CD14-positive monocyte (primary cell): Measurements from ENCODE around the gene CCN6. TPM values are rescaled to one million over a fixed set of nuclear protein-coding genes. Genes with fewer than 3 reads are reported as not detected.

ENCODE experiments used
- DNase-seq, 3 donors: peaks; one replicate each; pipeline ENCODE4 v3.0.0-alpha.2; 2011 to 2022
- H2AFZ ChIP-seq: 2 replicates; pipeline ENCODE4 v1.6.0; 2012; ENCODE audit warnings: mild to moderate bottlenecking, low read depth, low read length, inconsistent platforms; ENCODE audit not compliant: insufficient read depth, poor library complexity, severe bottlenecking
- H3K27ac ChIP-seq, 2 donors: 1 replicate in 1 of 2; 2 replicates in 1 of 2; pipeline ENCODE4 v1.5.1; 2012 to 2013; ENCODE audit warnings: low read length in 2 of 2, control low read depth in 1 of 2, inconsistent platforms in 1 of 2, low read depth in 1 of 2, mild to moderate bottlenecking in 1 of 2
- H3K27me3 ChIP-seq, 2 donors: one replicate each; pipeline versions ENCODE4 v1.6.0 to v1.6.1; 2011 to 2013; ENCODE audit warnings: low read length in 2 of 2; ENCODE audit not compliant: control insufficient read depth in 2 of 2, insufficient read depth in 2 of 2
- H3K36me3 ChIP-seq, 2 donors: replicated peaks in 1 of 2; 1 replicate in 1 of 2; 2 replicates in 1 of 2; pipeline versions ENCODE4 v1.5.1 to v1.6.1; 2012 to 2013; ENCODE audit warnings: low read length in 2 of 2, control low read depth in 1 of 2, inconsistent platforms in 1 of 2, mild to moderate bottlenecking in 1 of 2; ENCODE audit not compliant: insufficient read depth in 2 of 2, control insufficient read depth in 1 of 2
- H3K4me1 ChIP-seq, 2 donors: 1 replicate in 1 of 2; 2 replicates in 1 of 2; pipeline versions ENCODE4 v1.5.1 to v1.6.1; 2012 to 2013; ENCODE audit warnings: low read length in 2 of 2, control low read depth in 1 of 2, inconsistent platforms in 1 of 2, mild to moderate bottlenecking in 1 of 2, moderate library complexity in 1 of 2; ENCODE audit not compliant: insufficient read depth in 2 of 2, control insufficient read depth in 1 of 2
- H3K4me2 ChIP-seq: replicated peaks from 2 replicates; pipeline ENCODE3; 2012; ENCODE audit warnings: low read length, moderate library complexity, mild to moderate bottlenecking; ENCODE audit not compliant: poor library complexity, severe bottlenecking; ENCODE audit errors: extremely low read depth
- H3K4me3 ChIP-seq, 3 experiments: fragments of 200-600 bp in 1 of 3; sonication (generic) in 1 of 3; replicated peaks in 1 of 3; 1 replicate in 2 of 3; 2 replicates in 1 of 3; pipeline ENCODE4 v1.5.1; 2011 to 2013; ENCODE audit warnings: low read length in 3 of 3, mild to moderate bottlenecking in 3 of 3, control low read depth in 2 of 3, low read depth in 2 of 3, inconsistent platforms in 1 of 3, moderate library complexity in 1 of 3
- H3K79me2 ChIP-seq: 2 replicates; pipeline ENCODE4 v1.6.0; 2012; ENCODE audit warnings: mild to moderate bottlenecking, control low read depth, inconsistent platforms, low read length, moderate library complexity; ENCODE audit not compliant: insufficient read depth
- H3K9ac ChIP-seq: 2 replicates; pipeline ENCODE4 v1.6.0; 2017; ENCODE audit warnings: low read length, mild to moderate bottlenecking; ENCODE audit not compliant: insufficient read depth, poor library complexity, severe bottlenecking
- H3K9me3 ChIP-seq, 2 donors: replicated peaks in 1 of 2; 1 replicate in 1 of 2; 2 replicates in 1 of 2; pipeline versions ENCODE4 v1.5.1 to v1.6.1; 2012 to 2013; ENCODE audit warnings: low read length in 2 of 2, control low read depth in 1 of 2; ENCODE audit not compliant: control insufficient read depth in 1 of 2, insufficient read depth in 1 of 2
- H4K20me1 ChIP-seq: 2 replicates; pipeline ENCODE4 v1.6.0; 2012; ENCODE audit warnings: mild to moderate bottlenecking, low read length, control low read depth, moderate library complexity; ENCODE audit not compliant: insufficient read depth
- H3K27ac Mint-ChIP-seq, 7 donors: one replicate each; pipeline ENCODE4 v1.8.0; 2020; ENCODE audit warnings: mild to moderate bottlenecking in 7 of 7, mixed read lengths in 7 of 7, moderate library complexity in 6 of 7, inconsistent platforms in 2 of 7
- H3K27me3 Mint-ChIP-seq, 3 donors: one replicate each; pipeline ENCODE4 v1.8.0; 2021 to 2022; ENCODE audit warnings: low read depth in 3 of 3, mild to moderate bottlenecking in 3 of 3, mixed read lengths in 3 of 3, moderate library complexity in 3 of 3, inconsistent platforms in 1 of 3
- H3K36me3 Mint-ChIP-seq, 2 donors: one replicate each; pipeline ENCODE4 v1.8.0; 2020; ENCODE audit warnings: mixed read lengths in 2 of 2, inconsistent platforms in 1 of 2, mild to moderate bottlenecking in 1 of 2
- H3K4me1 Mint-ChIP-seq: one replicate; pipeline ENCODE4 v1.8.0; 2020; ENCODE audit warnings: mild to moderate bottlenecking, mixed read lengths
- H3K4me3 Mint-ChIP-seq, 2 donors: one replicate each; pipeline ENCODE4 v1.8.0; 2020; ENCODE audit warnings: mild to moderate bottlenecking in 2 of 2, mixed read lengths in 2 of 2, moderate library complexity in 1 of 2
- H3K9me3 Mint-ChIP-seq, 7 donors: one replicate each; pipeline ENCODE4 v1.8.0; 2020 to 2022; ENCODE audit warnings: mixed read lengths in 7 of 7, mild to moderate bottlenecking in 6 of 7, moderate library complexity in 6 of 7, inconsistent platforms in 2 of 7
- WGBS: methylation state at CpG from one replicate; pipeline ENCODE4 v1.1.5; 2013; ENCODE audit warnings: missing lambda C conversion rate; ENCODE audit not compliant: insufficient coverage; 5-methylcytosine and 5-hydroxymethylcytosine counted together
- intact Hi-C, 2 donors: fragments of 100-400 bp; cut with micrococcal nuclease; formaldehyde crosslinking; loops; one replicate each; pipeline versions ENCODE4 v1.15.0 to v1.15.1; 2023
- polyA plus RNA-seq, 3 donors: library from polyadenylated mRNA; depleted of rRNA in 1 of 3; unstranded in 2 of 3; stranded (reverse) in 1 of 3; fragments of 300-500 nt in 2 of 3; fragments of >200 nt in 1 of 3; fragmentation: Illumina TruSeq in 2 of 3; gene quantifications; 1 replicate in 2 of 3; 2 replicates in 1 of 3; pipeline ENCODE4 v1.2.3, GENCODE V29; 2012 to 2021
- TF ChIP-seq, protein P1 (sequence below): fragments of 200-600 bp; IDR thresholded peaks from one replicate; pipeline ENCODE4 v1.8.0; 2022; ENCODE audit warnings: antibody characterized with exemption, mild to moderate bottlenecking

Gene CCN6
- polyA plus RNA-seq, 3 donors, result not detected

DNA sequence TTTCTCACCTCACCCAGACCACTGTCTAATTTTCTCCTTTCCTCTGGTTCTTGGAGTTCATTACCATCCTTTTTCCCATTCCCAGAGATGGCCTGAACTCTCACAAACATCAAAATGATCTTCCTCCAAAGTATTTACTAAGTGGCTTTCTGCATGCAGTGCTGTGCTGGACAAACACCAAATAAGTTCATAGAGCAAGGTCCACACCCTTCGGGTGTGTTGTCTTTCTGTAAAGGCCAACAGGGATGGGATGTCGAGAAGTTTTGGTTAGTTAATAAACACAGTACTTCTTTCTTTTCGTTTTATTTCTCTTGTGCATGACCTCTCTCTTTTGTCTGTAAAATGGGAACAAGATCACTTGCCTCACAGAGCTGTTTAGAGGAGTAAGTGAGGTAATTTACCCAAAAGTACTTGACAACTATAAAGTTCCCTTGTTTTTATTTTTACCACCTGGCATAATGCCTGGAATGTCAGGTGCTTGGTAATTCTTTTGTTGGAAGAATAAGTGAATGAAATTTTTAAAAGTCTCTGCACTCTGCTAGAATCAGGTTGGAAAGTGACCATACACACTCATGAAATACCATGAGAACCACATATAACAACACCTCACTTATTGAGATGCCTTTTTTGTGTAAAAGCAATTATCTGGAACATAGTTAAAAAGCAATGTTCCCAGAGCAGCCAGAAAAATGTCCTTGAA is 22.8 kb upstream of the CCN6 start:
- WGBS, result no CpG with 5 or more reads among the region's 3 CpGs
- H3K4me3 ChIP-seq, result no peak overlapping the region
- Mint-ChIP-seq H3K9me3 (no peaks in the 10 kb centered on the region), H3K4me1 (no peaks in the 10 kb centered on the region), H3K27me3 (peaks cover 0 to 2% (median 2%) of the 10 kb centered on the region in 3 donors), H3K27ac (no peak overlapping the region), H3K36me3 (no peaks in the 10 kb centered on the region), H3K4me3 (no peak overlapping the region)
- intact Hi-C loops, result no loop called here
- TF ChIP-seq, protein P1, sequence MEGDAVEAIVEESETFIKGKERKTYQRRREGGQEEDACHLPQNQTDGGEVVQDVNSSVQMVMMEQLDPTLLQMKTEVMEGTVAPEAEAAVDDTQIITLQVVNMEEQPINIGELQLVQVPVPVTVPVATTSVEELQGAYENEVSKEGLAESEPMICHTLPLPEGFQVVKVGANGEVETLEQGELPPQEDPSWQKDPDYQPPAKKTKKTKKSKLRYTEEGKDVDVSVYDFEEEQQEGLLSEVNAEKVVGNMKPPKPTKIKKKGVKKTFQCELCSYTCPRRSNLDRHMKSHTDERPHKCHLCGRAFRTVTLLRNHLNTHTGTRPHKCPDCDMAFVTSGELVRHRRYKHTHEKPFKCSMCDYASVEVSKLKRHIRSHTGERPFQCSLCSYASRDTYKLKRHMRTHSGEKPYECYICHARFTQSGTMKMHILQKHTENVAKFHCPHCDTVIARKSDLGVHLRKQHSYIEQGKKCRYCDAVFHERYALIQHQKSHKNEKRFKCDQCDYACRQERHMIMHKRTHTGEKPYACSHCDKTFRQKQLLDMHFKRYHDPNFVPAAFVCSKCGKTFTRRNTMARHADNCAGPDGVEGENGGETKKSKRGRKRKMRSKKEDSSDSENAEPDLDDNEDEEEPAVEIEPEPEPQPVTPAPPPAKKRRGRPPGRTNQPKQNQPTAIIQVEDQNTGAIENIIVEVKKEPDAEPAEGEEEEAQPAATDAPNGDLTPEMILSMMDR, result no peak
- H3K9ac ChIP-seq, result no peak overlapping the region
- DNase-seq, result no peak
- H3K4me2 ChIP-seq, result no peak overlapping the region
- H3K27ac ChIP-seq, result no peak overlapping the region
- H3K79me2 ChIP-seq, result no peaks in the 10 kb centered on the region
- H3K9me3 ChIP-seq, result no peaks in the 10 kb centered on the region
- no peaks in the 10 kb centered on the region for H3K4me1 ChIP-seq
- no peaks in the 10 kb centered on the region for H3K27me3 ChIP-seq
- no peaks in the 10 kb centered on the region for H4K20me1 ChIP-seq
- H2AFZ ChIP-seq, result no peak overlapping the region
- H3K36me3 ChIP-seq, result no peaks in the 10 kb centered on the region

DNA sequence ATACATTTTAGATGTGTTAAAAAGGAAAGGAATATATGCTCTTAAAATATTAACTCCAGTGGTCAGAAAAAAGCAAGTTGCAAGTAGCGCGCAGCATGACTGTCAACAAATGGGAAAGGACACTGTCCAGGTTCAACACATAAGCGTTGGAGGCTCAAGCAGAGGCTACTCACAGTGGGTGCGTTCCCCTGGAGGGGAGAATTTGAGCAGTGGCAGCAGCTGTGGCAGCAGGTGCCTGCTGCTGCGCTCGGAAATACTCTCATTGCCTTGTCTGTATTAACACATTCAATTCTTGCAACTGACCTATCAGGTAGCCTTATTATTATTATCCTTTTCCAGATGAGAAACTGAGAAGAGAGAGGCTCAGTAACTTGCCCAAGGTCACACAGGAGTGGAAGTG is 21.9 kb upstream of the CCN6 start:
- Mint-ChIP-seq H3K27me3 (peaks cover 0 to 2% (median 2%) of the 10 kb centered on the region in 3 donors), H3K4me3 (no peak overlapping the region), H3K36me3 (no peaks in the 10 kb centered on the region), H3K27ac (no peak overlapping the region), H3K9me3 (no peaks in the 10 kb centered on the region), H3K4me1 (no peaks in the 10 kb centered on the region)
- Histone ChIP-seq H3K4me1 (no peaks in the 10 kb centered on the region), H3K27ac (no peak overlapping the region), H3K36me3 (no peaks in the 10 kb centered on the region), H3K9me3 (no peaks in the 10 kb centered on the region), H3K4me3 (no peak overlapping the region), H3K9ac (no peak overlapping the region), H3K79me2 (no peaks in the 10 kb centered on the region), H4K20me1 (no peaks in the 10 kb centered on the region), H3K27me3 (no peaks in the 10 kb centered on the region), H2AFZ (no peak overlapping the region), H3K4me2 (no peak overlapping the region)
- TF ChIP-seq, protein P1, result no peak
- intact Hi-C loops, result no loop called here
- DNase-seq, result no peak
- WGBS, result 95% methylated on average over 3 of the region's 6 CpGs
